T47D (cell line): Measurements from ENCODE around the gene PMM1.
A peak's percentile ranks its signal among the peaks of the same experiment; 100 is the strongest.

Source experiments
- DNase-seq, 2 experiments: peaks; one replicate each; pipeline versions ENCODE4 v3.0.0 to v3.0.0-alpha.2; 2011 to 2012; ENCODE audit warnings: low read depth in 1 of 2, low spot score in 1 of 2
- JUND ChIP-seq: IDR thresholded peaks from 2 replicates; pipeline ENCODE4 v1.6.1; 2012; ENCODE audit warnings: low read depth
- in situ Hi-C: cut with HindIII; loops from 2 replicates; pipeline ENCODE4 v1.10.0; 2016; ENCODE audit warnings: low sequenced_read_pairs, low pct_unique_long_range_greater_than_20kb

PMM1 gene

GRCh38 chr22:41535244-41535643, 54.4 kb downstream of the PMM1 start:
- in situ Hi-C loops, result no loop called here
- peak in 1 of 2 experiments; percentile 37 for DNase-seq
- no peak for TF ChIP-seq JUND

- in situ Hi-C loops, result no loop called here
- no peak for TF ChIP-seq JUND
- no peak for DNase-seq
These were observed 55.4 kb downstream of the PMM1 start for GRCh38 chr22:41534219-41534618.

- no peak for TF ChIP-seq JUND
- in situ Hi-C loops, result no loop called here
- DNase-seq, result peak in 1 of 2 experiments; percentile 55
These were observed 56.5 kb downstream of the PMM1 start for GRCh38 chr22:41532908-41533825.

- no peak for TF ChIP-seq JUND
- no peak for DNase-seq
- in situ Hi-C loops, result no loop called here
These were observed 57.7 kb downstream of the PMM1 start for GRCh38 chr22:41531715-41532477.

GRCh38 chr22:41530890-41531714, 58.5 kb downstream of the PMM1 start:
- no peak for TF ChIP-seq JUND
- in situ Hi-C loops, result no loop called here
- no peak for DNase-seq

GRCh38 chr22:41528938-41529561, 60.6 kb downstream of the PMM1 start:
- no peak for DNase-seq
- in situ Hi-C loops, result no loop called here
- TF ChIP-seq JUND, result no peak

GRCh38 chr22:41528132-41528766, 61.4 kb downstream of the PMM1 start:
- no peak for TF ChIP-seq JUND
- in situ Hi-C loops, result no loop called here
- no peak for DNase-seq
